HCT116 (cell line): ENCODE data around the gene PRSS16.

Source experiments
- CEBPB ChIP-seq: IDR thresholded peaks from 2 replicates; pipeline ENCODE4 v1.6.1; 2012; ENCODE audit warnings: low read depth
- CTCF ChIP-seq, 3 experiments: fragments of 200-600 bp in 1 of 3; sonication (generic) in 1 of 3; IDR thresholded peaks in 2 of 3; conservative IDR thresholded peaks in 1 of 3; 2 replicates each; pipeline ENCODE4 v1.5.1; 2012 to 2017; ENCODE audit warnings: low read depth in 2 of 3, low read length in 2 of 3, antibody characterized with exemption in 1 of 3, borderline replicate concordance in 1 of 3, control low read depth in 1 of 3, mild to moderate bottlenecking in 1 of 3, mixed read lengths in 1 of 3, mixed run types in 1 of 3, moderate library complexity in 1 of 3; ENCODE audit not compliant: insufficient read depth in 1 of 3
- POLR2A ChIP-seq: IDR thresholded peaks from 2 replicates; pipeline ENCODE4 v1.7.0; 2011; ENCODE audit warnings: borderline replicate concordance; ENCODE audit not compliant: insufficient read depth, insufficient read length; ENCODE audit errors: extremely low read depth
- RAD21 ChIP-seq: IDR thresholded peaks from 2 replicates; pipeline ENCODE4 v1.6.1; 2012; ENCODE audit warnings: low read depth, mild to moderate bottlenecking

GRCh38 chr6:27239258-27239657 lies 8.2 kb upstream of the PRSS16 start:
- TF ChIP-seq CEBPB, result no peak
- no peak for TF ChIP-seq CTCF (IDR thresholded peaks at IDR 0.05 in 2 of 3, conservative IDR thresholded peaks at IDR 0.05 in 1 of 3; ENCODE audit: borderline replicate concordance in 1 of 3, insufficient read depth in 1 of 3, low read depth in 2 of 3, low read length in 2 of 3)
- no peak for TF ChIP-seq RAD21
- TF ChIP-seq POLR2A, result no peak
